ENCODE data around the gene PAFAH1B2. TPM values are rescaled to one million over a fixed set of nuclear protein-coding genes. Genes with fewer than 3 reads are reported as not detected.

PAFAH1B2 gene
- total and polyA plus RNA-seq, 2 of the 8 experiments (the other 6 are each of a cell fraction or from before 2014, with no cell fraction given): 38.2 to 161 TPM

DNA sequence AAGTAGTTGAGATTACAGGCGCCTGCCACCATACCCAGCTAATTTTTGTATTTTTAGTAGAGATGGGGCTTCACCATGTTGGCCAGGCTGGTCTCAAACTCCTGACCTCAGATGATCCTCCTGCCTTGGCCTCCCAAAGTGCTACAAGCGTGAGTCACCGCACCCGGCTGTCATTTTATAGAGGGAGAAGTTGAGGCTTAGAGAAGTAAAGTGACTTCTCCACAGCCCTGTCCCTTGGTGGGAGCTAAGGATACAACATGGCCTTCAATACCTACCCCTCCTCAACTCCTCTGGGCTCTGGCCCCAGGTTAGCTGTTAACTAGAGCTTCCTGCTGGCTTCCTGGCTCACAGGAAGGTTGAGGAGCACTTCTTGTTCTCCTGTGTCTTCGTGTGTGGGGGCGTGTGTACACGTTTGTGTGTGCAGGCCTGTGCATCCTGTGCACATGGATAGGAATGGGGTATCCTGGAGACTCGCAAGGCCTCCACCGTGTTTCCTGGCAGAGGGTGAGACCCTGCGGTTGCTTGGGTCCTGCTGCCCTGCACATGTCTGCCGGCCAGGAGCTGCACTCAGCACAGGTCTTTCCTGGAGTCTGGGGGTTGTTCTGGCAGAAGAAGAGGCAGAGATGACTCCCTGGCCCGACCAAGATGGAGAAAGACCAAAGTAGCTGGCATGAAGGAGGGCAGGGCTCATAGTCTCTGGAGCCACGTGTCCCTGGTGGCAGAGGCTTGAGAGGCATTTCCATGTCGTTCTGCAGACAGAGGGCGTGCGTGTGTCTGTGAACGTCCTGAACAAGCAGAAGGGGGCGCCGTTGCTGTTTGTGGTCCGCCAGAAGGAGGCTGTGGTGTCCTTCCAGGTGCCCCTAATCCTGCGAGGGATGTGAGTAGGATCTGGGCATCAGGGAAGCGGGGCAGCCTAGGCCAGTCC is 36.8 kb downstream of the PAFAH1B2 start (continued):
- TF ChIP-seq EZH2 (IDR thresholded peaks at IDR 0.05; ENCODE audit: low read depth, low read length, severe bottlenecking): no peak

Data from H1 (cell line).